ENCODE data around the gene FAM3C. TPM values are rescaled to one million over a fixed set of nuclear protein-coding genes. Genes with fewer than 3 reads are reported as not detected.

FAM3C gene
- total and polyA plus RNA-seq, 2 experiments from 2014 or later: 38.6 to 52.4 TPM

GRCh38 chr7:121304102-121304658 lies 91.9 kb downstream of the FAM3C start:
- Histone ChIP-seq H3K9ac (no peak overlapping the region), H3K4me3 (no peak overlapping the region), H3K4me2 (ENCODE audit: unreplicated experiment) (no peak overlapping the region), H3K4me1 (ENCODE audit: insufficient read depth) (peaks cover 23% of the 10 kb centered on the region), H2AFZ (no peak overlapping the region), H3F3A (ENCODE audit: insufficient read depth) (0 out of 2 replicates have a peak, but pooled peaks cover 4% of the 10 kb centered on the region), H3K27ac (no peak overlapping the region), H3K9me2 (ENCODE audit: insufficient read depth) (no peaks in the 10 kb centered on the region), H3K27me3 (replicated peaks; ENCODE audit: insufficient read depth) (no peaks in the 10 kb centered on the region), H3K9me3 (ENCODE audit: low read depth) (no peaks in the 10 kb centered on the region), H3K36me3 (ENCODE audit: low read depth) (no peaks in the 10 kb centered on the region), H3K79me2 (ENCODE audit: insufficient read depth) (no peaks in the 10 kb centered on the region), H4K20me1 (ENCODE audit: insufficient read depth) (no peaks in the 10 kb centered on the region)
- DNase-seq: no peak
- TF ChIP-seq EZH2phosphoT487 (IDR thresholded peaks at IDR 0.05; ENCODE audit: insufficient read depth, low read depth): no peak
- TF ChIP-seq EZH2 (IDR thresholded peaks at IDR 0.05; ENCODE audit: insufficient read depth, poor library complexity, severe bottlenecking): no peak
- 63 to 70% methylated on average over 1 of the region's 1 CpG for WGBS, 2 experiments (ENCODE audit: low coverage in 1 of 2, low lambda C conversion rate in 2 of 2, missing lambda C conversion rate in 2 of 2)
- in situ Hi-C loops (cut with MboI): no loop called here

GRCh38 chr7:121303422-121304101 lies 92.5 kb downstream of the FAM3C start:
- Histone ChIP-seq H4K20me1 (ENCODE audit: insufficient read depth) (no peaks in the 10 kb centered on the region), H3K4me1 (ENCODE audit: insufficient read depth) (peaks cover 23% of the 10 kb centered on the region), H3K27ac (no peak overlapping the region), H3K9ac (no peak overlapping the region), H3K4me2 (ENCODE audit: unreplicated experiment) (no peak overlapping the region), H3K4me3 (no peak overlapping the region), H3K36me3 (ENCODE audit: low read depth) (no peaks in the 10 kb centered on the region), H3K79me2 (ENCODE audit: insufficient read depth) (no peaks in the 10 kb centered on the region), H3F3A (ENCODE audit: insufficient read depth) (0 out of 2 replicates have a peak, but pooled peaks cover 4% of the 10 kb centered on the region), H3K9me3 (ENCODE audit: low read depth) (no peaks in the 10 kb centered on the region), H2AFZ (no peak overlapping the region), H3K9me2 (ENCODE audit: insufficient read depth) (no peaks in the 10 kb centered on the region), H3K27me3 (replicated peaks; ENCODE audit: insufficient read depth) (no peaks in the 10 kb centered on the region)
- DNase-seq: no peak
- 98% methylated on average over 6 of the region's 6 CpGs for WGBS, 2 experiments (ENCODE audit: low coverage in 1 of 2, low lambda C conversion rate in 2 of 2, missing lambda C conversion rate in 2 of 2)
- TF ChIP-seq EZH2phosphoT487 (IDR thresholded peaks at IDR 0.05; ENCODE audit: insufficient read depth, low read depth): no peak
- in situ Hi-C loops (cut with MboI): no loop called here

DNA sequence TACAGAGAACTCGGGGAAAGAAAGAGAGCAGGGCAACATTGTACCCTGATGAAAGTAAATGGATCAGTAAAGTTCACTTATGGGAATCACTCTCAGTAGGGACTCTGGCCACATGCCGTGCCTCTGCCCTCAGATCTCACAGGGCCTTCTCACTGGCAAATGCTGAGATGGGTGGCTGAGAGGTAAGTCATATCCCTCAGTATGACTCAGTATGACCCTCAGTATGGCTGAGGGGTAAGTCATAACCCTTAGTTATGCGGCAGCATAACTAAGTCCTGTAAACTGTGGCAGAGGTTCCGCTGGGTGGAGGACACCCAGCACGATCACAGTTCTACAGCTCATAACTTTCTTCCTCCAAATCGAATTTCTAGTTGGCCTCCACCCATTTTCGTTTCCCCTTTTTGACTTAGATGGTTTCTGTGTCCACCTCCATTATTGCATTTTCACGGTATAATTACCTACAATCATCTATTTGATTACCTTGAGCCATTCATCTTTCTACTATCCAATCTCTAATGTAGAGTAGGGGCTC lies 93.8 kb downstream of the FAM3C start:
- H3K9me2 ChIP-seq (ENCODE audit: insufficient read depth): no peaks in the 10 kb centered on the region
- TF ChIP-seq EZH2 (IDR thresholded peaks at IDR 0.05; ENCODE audit: insufficient read depth, poor library complexity, severe bottlenecking) (no peak), EZH2phosphoT487 (IDR thresholded peaks at IDR 0.05; ENCODE audit: insufficient read depth, low read depth) (no peak)
- no peak overlapping the region for H3K9ac ChIP-seq
- H3K27ac ChIP-seq: peak overlapping the region; percentile 45
- no peaks in the 10 kb centered on the region for H4K20me1 ChIP-seq (ENCODE audit: insufficient read depth)
- WGBS, 2 experiments (ENCODE audit: low coverage in 1 of 2, low lambda C conversion rate in 2 of 2, missing lambda C conversion rate in 2 of 2): 72 to 79% methylated on average over 8 of the region's 8 CpGs
- 0 out of 2 replicates have a peak, but pooled peaks cover 4% of the 10 kb centered on the region for H3F3A ChIP-seq (ENCODE audit: insufficient read depth)
- H3K4me1 ChIP-seq (ENCODE audit: insufficient read depth): peaks cover 23% of the 10 kb centered on the region
- in situ Hi-C loops (cut with MboI): no loop called here
- H3K9me3 ChIP-seq (ENCODE audit: low read depth): no peaks in the 10 kb centered on the region
- no peak overlapping the region for H2AFZ ChIP-seq
- H3K79me2 ChIP-seq (ENCODE audit: insufficient read depth): no peaks in the 10 kb centered on the region
- no peak overlapping the region for H3K4me2 ChIP-seq (ENCODE audit: unreplicated experiment)
- no peaks in the 10 kb centered on the region for H3K27me3 ChIP-seq (replicated peaks; ENCODE audit: insufficient read depth)
- no peaks in the 10 kb centered on the region for H3K36me3 ChIP-seq (ENCODE audit: low read depth)
- peak; percentile 63 for DNase-seq
- no peak overlapping the region for H3K4me3 ChIP-seq

- no peak overlapping the region for H2AFZ ChIP-seq
- no peaks in the 10 kb centered on the region for H4K20me1 ChIP-seq (ENCODE audit: insufficient read depth)
- H3K27me3 ChIP-seq (replicated peaks; ENCODE audit: insufficient read depth): no peaks in the 10 kb centered on the region
- WGBS, 2 experiments (ENCODE audit: low coverage in 1 of 2, low lambda C conversion rate in 2 of 2, missing lambda C conversion rate in 2 of 2): 65 to 72% methylated on average over 9 of the region's 9 CpGs
- DNase-seq: no peak
- peaks cover 23% of the 10 kb centered on the region for H3K4me1 ChIP-seq (ENCODE audit: insufficient read depth)
- 0 out of 2 replicates have a peak, but pooled peaks cover 4% of the 10 kb centered on the region for H3F3A ChIP-seq (ENCODE audit: insufficient read depth)
- H3K9me2 ChIP-seq (ENCODE audit: insufficient read depth): no peaks in the 10 kb centered on the region
- in situ Hi-C loops (cut with MboI): no loop called here
- H3K4me2 ChIP-seq (ENCODE audit: unreplicated experiment): no peak overlapping the region
- H3K27ac ChIP-seq: peak overlapping the region; percentile 45
- H3K4me3 ChIP-seq: no peak overlapping the region
- TF ChIP-seq EZH2phosphoT487 (IDR thresholded peaks at IDR 0.05; ENCODE audit: insufficient read depth, low read depth) (no peak), EZH2 (IDR thresholded peaks at IDR 0.05; ENCODE audit: insufficient read depth, poor library complexity, severe bottlenecking) (no peak)
- H3K36me3 ChIP-seq (ENCODE audit: low read depth): no peaks in the 10 kb centered on the region
- H3K9ac ChIP-seq: no peak overlapping the region
- H3K9me3 ChIP-seq (ENCODE audit: low read depth): no peaks in the 10 kb centered on the region
- no peaks in the 10 kb centered on the region for H3K79me2 ChIP-seq (ENCODE audit: insufficient read depth)
Observed at GRCh38 chr7:121301446-121302213, 94.5 kb downstream of the FAM3C start.
